GM18951 (cell line): Measurements from ENCODE around the gene ADARB2.
"Not testable (repeated sequence)": the region's sequence is repeated elsewhere in the genome, so short reads cannot be mapped to it uniquely, and the experiment has no call there.

ENCODE experiments used
- POLR2A ChIP-seq: IDR thresholded peaks from 4 replicates; pipeline ENCODE4 v1.6.1; 2011; ENCODE audit warnings: mild to moderate bottlenecking; ENCODE audit not compliant: insufficient read length, insufficient read depth; ENCODE audit errors: extremely low read depth
- in situ Hi-C: fragments of 300-500 bp; cut with MboI; formaldehyde crosslinking; loops from one replicate; pipeline ENCODE4 v1.12.0; 2022; ENCODE audit warnings: low sequenced_read_pairs, mixed read lengths, inconsistent platforms; ENCODE audit not compliant: unreplicated experiment

The ADARB2 gene

GRCh38 chr10:1627945-1628344, 109.4 kb downstream of the ADARB2 start:
- in situ Hi-C loops = no loop called here
- no peak for TF ChIP-seq POLR2A

- in situ Hi-C loops = no loop called here
These were observed 110.5 kb downstream of the ADARB2 start for GRCh38 chr10:1626835-1627234.

GRCh38 chr10:1626410-1626809, 110.9 kb downstream of the ADARB2 start:
- TF ChIP-seq POLR2A = no peak
- in situ Hi-C loops = no loop called here

More at GRCh38 chr10:1626835-1627234, 110.5 kb downstream of the ADARB2 start:
- TF ChIP-seq POLR2A = no peak

DNA sequence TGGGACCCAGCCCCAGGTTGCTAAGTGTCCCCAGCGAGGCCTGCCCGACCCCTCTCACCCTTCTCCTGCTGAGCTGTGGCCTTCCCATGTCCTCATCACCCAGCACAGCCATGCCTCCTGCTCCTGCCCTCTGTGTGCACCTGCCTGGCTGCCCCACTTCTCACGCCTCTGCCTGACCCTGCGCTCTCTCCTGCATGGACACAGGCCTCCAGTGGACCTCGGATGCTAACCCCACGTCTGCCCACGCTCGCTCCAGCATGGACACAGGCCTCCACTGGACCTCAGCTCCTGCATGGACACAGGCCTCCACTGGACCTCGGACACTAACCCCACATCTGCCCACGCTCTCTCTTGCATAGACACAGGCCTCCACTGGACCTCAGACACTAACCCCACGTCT, 111.6 kb downstream of the ADARB2 start:
- no peak for TF ChIP-seq POLR2A
- in situ Hi-C loops = no loop called here

DNA sequence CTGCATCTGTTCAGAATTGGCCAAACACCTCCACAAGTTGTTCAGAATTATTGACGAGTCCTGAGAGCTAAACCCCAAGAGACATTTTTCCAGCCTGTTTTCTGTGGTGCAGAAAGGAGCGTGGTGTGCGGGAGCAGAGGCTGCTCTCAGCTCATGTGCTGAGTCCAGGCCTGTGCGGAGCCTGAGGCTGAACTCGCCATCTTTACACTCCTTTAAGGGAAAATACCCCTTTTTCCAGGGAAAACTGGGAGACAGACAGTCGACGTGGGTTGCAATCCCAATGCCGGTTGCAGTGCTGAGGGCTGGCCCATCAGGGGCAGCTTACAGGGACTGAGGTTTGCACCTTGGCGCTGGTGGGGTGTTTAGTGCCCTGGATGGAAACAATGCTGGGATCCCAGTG, 112.2 kb downstream of the ADARB2 start:
- in situ Hi-C loops = no loop called here
- no peak for TF ChIP-seq POLR2A

- in situ Hi-C loops = no loop called here
- TF ChIP-seq POLR2A = no peak
These were observed 113.1 kb downstream of the ADARB2 start for GRCh38 chr10:1624240-1624639.

- in situ Hi-C loops = no loop called here
These were observed 116.5 kb downstream of the ADARB2 start for GRCh38 chr10:1620803-1621202.

DNA sequence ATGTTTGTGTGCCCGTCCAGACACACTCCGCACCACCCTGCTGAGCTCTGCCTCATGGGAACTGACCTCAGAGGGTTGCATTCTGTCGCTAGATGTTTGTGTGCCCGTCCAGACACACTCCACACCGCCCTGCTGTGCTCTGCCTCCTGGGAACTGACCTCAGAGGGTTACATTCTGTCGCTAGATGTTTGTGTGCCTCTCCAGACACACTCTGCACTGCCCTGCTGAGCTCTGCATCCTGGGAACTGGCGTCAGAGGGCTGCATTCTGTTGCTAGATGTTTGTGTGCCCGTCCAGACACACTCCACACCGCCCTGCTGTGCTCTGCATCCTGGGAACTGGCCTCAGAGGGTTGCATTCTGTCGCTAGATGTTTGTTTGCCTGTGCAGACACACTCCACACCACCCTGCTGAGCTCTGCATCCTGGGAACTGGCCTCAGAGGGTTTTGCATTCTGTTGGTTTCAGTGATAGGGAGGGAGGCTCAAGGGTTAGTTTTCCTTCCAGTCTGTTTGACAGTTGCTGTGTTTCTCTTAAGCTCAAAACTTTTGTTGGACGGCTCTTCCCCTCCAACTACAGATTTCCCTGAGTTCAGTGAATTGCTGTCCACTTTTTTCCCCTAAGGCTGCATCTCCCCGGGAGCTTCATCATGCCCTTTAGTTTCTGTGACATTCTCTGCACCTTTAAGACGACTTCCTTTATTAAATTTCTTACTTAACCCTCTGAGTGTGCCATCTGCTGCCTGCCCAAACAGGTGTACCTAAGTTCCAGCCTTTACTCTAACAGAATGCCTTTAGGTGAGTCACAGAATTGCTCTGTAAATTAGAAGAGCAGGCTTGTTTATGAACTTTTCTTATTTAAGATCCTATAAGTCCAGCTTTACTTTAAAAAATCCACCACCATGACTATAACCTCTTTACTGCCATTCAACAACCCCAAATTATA, 119.7 kb downstream of the ADARB2 start:
- in situ Hi-C loops = not testable (repeated sequence)

More at GRCh38 chr10:1620803-1621202, 116.5 kb downstream of the ADARB2 start:
- no peak for TF ChIP-seq POLR2A

DNA sequence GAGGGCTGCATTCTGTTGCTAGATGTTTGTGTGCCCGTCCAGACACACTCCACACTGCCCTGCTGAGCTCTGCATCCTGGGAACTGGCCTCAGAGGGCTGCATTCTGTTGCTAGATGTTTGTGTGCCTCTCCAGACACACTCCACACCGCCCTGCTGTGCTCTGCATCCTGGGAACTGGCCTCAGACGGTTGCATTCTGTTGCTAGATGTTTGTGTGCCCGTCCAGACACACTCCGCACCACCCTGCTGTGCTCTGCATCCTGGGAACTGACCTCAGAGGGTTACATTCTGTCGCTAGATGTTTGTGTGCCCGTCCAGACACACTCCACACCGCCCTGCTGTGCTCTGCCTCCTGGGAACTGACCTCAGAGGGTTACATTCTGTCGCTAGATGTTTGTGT, 120.6 kb downstream of the ADARB2 start:
- in situ Hi-C loops = not testable (repeated sequence)

GRCh38 chr10:1615186-1615954, 122.0 kb downstream of the ADARB2 start:
- in situ Hi-C loops = no loop called here

DNA sequence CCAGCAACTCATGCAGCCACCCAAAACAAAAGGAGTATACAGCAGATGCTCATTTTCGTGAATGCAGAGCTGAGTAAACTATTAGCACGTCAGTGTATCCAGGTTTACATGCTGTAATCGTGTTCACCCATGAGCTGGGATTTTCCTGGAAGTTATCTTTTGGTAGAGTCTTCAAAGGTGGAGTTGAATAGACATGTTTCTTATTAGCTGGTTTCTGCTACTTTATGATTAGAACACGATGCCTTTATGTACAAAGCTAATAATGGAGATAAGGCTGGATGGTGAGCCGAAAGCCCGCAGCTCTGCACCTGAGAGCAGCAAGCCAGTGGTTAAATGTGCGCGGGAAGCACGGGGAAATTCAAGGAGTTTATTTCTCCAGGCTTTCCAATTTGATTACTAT, 123.8 kb downstream of the ADARB2 start:
- no peak for TF ChIP-seq POLR2A
- in situ Hi-C loops = no loop called here

More at GRCh38 chr10:1615186-1615954, 122.0 kb downstream of the ADARB2 start:
- TF ChIP-seq POLR2A = no peak

DNA sequence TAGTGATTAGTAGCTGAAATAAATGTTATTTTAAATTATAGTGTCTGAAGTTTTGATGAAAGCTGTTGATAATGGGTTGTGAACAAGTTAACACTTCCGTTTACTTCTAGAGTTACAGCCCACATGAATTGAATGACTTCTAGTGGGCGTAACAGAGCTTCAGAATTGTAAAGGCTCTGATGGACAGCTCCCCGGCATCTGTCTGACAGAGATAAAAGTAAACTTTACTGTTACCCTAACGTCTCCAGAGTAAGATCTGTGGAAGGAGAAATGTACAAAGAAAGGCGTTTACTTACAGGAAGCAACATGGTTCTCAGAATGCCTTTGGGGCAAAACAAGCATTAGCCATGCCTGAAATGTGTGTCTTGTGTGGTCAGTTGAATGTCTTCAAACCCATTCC, 124.4 kb downstream of the ADARB2 start:
- no peak for TF ChIP-seq POLR2A
- in situ Hi-C loops = no loop called here

GRCh38 chr10:1611936-1612550, 125.3 kb downstream of the ADARB2 start:
- TF ChIP-seq POLR2A = no peak
- in situ Hi-C loops = no loop called here
